ES-I3 (cell line): Measurements from ENCODE around the gene AGAP1.

ENCODE experiments used
- H3K36me3 ChIP-seq: 2 replicates; pipeline ENCODE4 v1.6.1; 2013; ENCODE audit warnings: mild to moderate bottlenecking, low read length, control low read depth, moderate library complexity; ENCODE audit not compliant: insufficient read depth
- H3K4me1 ChIP-seq: 2 replicates; pipeline ENCODE4 v1.6.1; 2013; ENCODE audit warnings: mild to moderate bottlenecking, control low read depth, low read length; ENCODE audit not compliant: insufficient read depth
- H3K9ac ChIP-seq: 2 replicates; pipeline ENCODE4 v1.6.1; 2013; ENCODE audit warnings: low read depth, mild to moderate bottlenecking, low read length, moderate library complexity
- H3K9me3 ChIP-seq: 2 replicates; pipeline ENCODE4 v1.6.1; 2013; ENCODE audit warnings: mild to moderate bottlenecking, low read length, moderate library complexity; ENCODE audit not compliant: control insufficient read depth, insufficient read depth

The AGAP1 gene

GRCh38 chr2:235562065-235562747 lies 68.4 kb downstream of the AGAP1 start:
- no peaks in the 10 kb centered on the region for H3K36me3 ChIP-seq
- no peaks in the 10 kb centered on the region for H3K9me3 ChIP-seq
- H3K9ac ChIP-seq = no peak overlapping the region
- H3K4me1 ChIP-seq = peaks cover 9% of the 10 kb centered on the region

- Histone ChIP-seq H3K9ac (no peak overlapping the region), H3K9me3 (no peaks in the 10 kb centered on the region; the same call in 1 of the 2 replicates), H3K4me1 (peaks cover 9% of the 10 kb centered on the region), H3K36me3 (no peaks in the 10 kb centered on the region)
Observed at GRCh38 chr2:235563056-235563910, 69.4 kb downstream of the AGAP1 start.

GRCh38 chr2:235564066-235564465 lies 70.2 kb downstream of the AGAP1 start:
- no peaks in the 10 kb centered on the region for H3K36me3 ChIP-seq
- H3K4me1 ChIP-seq = peaks cover 9% of the 10 kb centered on the region
- no peak overlapping the region for H3K9ac ChIP-seq
- no peaks in the 10 kb centered on the region; the same call in 1 of the 2 replicates for H3K9me3 ChIP-seq

- H3K9ac ChIP-seq = no peak overlapping the region
- H3K36me3 ChIP-seq = no peaks in the 10 kb centered on the region
- H3K9me3 ChIP-seq = no peaks in the 10 kb centered on the region; the same call in 1 of the 2 replicates
- H3K4me1 ChIP-seq = peaks cover 9% of the 10 kb centered on the region
Observed at GRCh38 chr2:235564884-235565530, 71.2 kb downstream of the AGAP1 start.

- Histone ChIP-seq H3K9ac (no peak overlapping the region), H3K9me3 (no peaks in the 10 kb centered on the region; the same call in 1 of the 2 replicates), H3K36me3 (no peaks in the 10 kb centered on the region), H3K4me1 (peaks cover 12% of the 10 kb centered on the region)
Observed at GRCh38 chr2:235566415-235566814, 72.6 kb downstream of the AGAP1 start.

- Histone ChIP-seq H3K36me3 (no peaks in the 10 kb centered on the region), H3K4me1 (peaks cover 10% of the 10 kb centered on the region), H3K9me3 (no peaks in the 10 kb centered on the region; the same call in 1 of the 2 replicates), H3K9ac (no peak overlapping the region)
Observed at GRCh38 chr2:235566931-235567495, 73.2 kb downstream of the AGAP1 start.

GRCh38 chr2:235567842-235568241 lies 74.0 kb downstream of the AGAP1 start:
- no peaks in the 10 kb centered on the region; the same call in 1 of the 2 replicates for H3K9me3 ChIP-seq
- no peak overlapping the region for H3K9ac ChIP-seq
- H3K4me1 ChIP-seq = peaks cover 3% of the 10 kb centered on the region; the same call in 1 of the 2 replicates
- H3K36me3 ChIP-seq = no peaks in the 10 kb centered on the region

- Histone ChIP-seq H3K36me3 (no peaks in the 10 kb centered on the region), H3K4me1 (peaks cover 3% of the 10 kb centered on the region; the same call in 1 of the 2 replicates), H3K9me3 (no peaks in the 10 kb centered on the region; the same call in 1 of the 2 replicates), H3K9ac (no peak overlapping the region)
Observed at GRCh38 chr2:235568431-235568830, 74.6 kb downstream of the AGAP1 start.

GRCh38 chr2:235569837-235570236 lies 76.0 kb downstream of the AGAP1 start:
- no peak overlapping the region for H3K9ac ChIP-seq
- H3K4me1 ChIP-seq = peaks cover 3% of the 10 kb centered on the region; the same call in 1 of the 2 replicates

GRCh38 chr2:235570256-235570655 lies 76.4 kb downstream of the AGAP1 start:
- Histone ChIP-seq H3K9me3 (no peaks in the 10 kb centered on the region; the same call in 1 of the 2 replicates), H3K9ac (no peak overlapping the region), H3K36me3 (no peaks in the 10 kb centered on the region), H3K4me1 (peaks cover 4% of the 10 kb centered on the region)

More at GRCh38 chr2:235569837-235570236, 76.0 kb downstream of the AGAP1 start:
- Histone ChIP-seq H3K36me3 (no peaks in the 10 kb centered on the region), H3K9me3 (no peaks in the 10 kb centered on the region; the same call in 1 of the 2 replicates)

- Histone ChIP-seq H3K36me3 (no peaks in the 10 kb centered on the region), H3K4me1 (peaks cover 12% of the 10 kb centered on the region), H3K9ac (no peak overlapping the region), H3K9me3 (no peaks in the 10 kb centered on the region; the same call in 1 of the 2 replicates)
Observed at GRCh38 chr2:235570966-235571692, 77.3 kb downstream of the AGAP1 start.

GRCh38 chr2:235572592-235572991 lies 78.7 kb downstream of the AGAP1 start:
- no peaks in the 10 kb centered on the region for H3K36me3 ChIP-seq
- H3K4me1 ChIP-seq = peaks cover 12% of the 10 kb centered on the region
- no peak overlapping the region for H3K9ac ChIP-seq

GRCh38 chr2:235573331-235574221 lies 79.7 kb downstream of the AGAP1 start:
- no peak overlapping the region for H3K9ac ChIP-seq
- peaks cover 12% of the 10 kb centered on the region for H3K4me1 ChIP-seq
- no peaks in the 10 kb centered on the region for H3K36me3 ChIP-seq
- H3K9me3 ChIP-seq = no peaks in the 10 kb centered on the region

More at GRCh38 chr2:235572592-235572991, 78.7 kb downstream of the AGAP1 start:
- H3K9me3 ChIP-seq = no peaks in the 10 kb centered on the region; the same call in 1 of the 2 replicates
